ENCODE data around the gene RBMY1J. TPM values are rescaled to one million over a fixed set of nuclear protein-coding genes. Genes with fewer than 3 reads are reported as not detected.
"Not testable (repeated sequence)": the region's sequence is repeated elsewhere in the genome, so short reads cannot be mapped to it uniquely, and the experiment has no call there.

The RBMY1J gene
- not detected in 2 replicates for total RNA-seq (2014; rRNA removed; shearing (Covaris generic); ENCODE audit: low replicate concordance)

- H3K27me3 ChIP-seq, H3K9me3 ChIP-seq, H3K36me3 ChIP-seq, DNase-seq, H3K4me3 ChIP-seq: not testable (repeated sequence)
Observed at GRCh38 chrY:22403110-22403509, at the start of gene RBMY1J. RBMY1J (plus strand) TSS chrY:22403410; CDS start chrY:22405448, 2,038 bp downstream.

- no peak for DNase-seq
- no peak overlapping the region for H3K4me3 ChIP-seq
- H3K36me3 ChIP-seq = no peaks in the 10 kb centered on the region
- H3K9me3 ChIP-seq = no peaks in the 10 kb centered on the region
- no peaks in the 10 kb centered on the region for H3K27me3 ChIP-seq
Observed at GRCh38 chrY:22367416-22367815, 35.8 kb upstream of the RBMY1J start.

- Histone ChIP-seq H3K9me3 (no peaks in the 10 kb centered on the region), H3K4me3 (no peak overlapping the region), H3K27me3 (no peaks in the 10 kb centered on the region), H3K36me3 (no peaks in the 10 kb centered on the region)
- peak; percentile 71 for DNase-seq
Observed at GRCh38 chrY:22370623-22371022, 32.6 kb upstream of the RBMY1J start.

- no peak for DNase-seq
- Histone ChIP-seq H3K36me3 (no peaks in the 10 kb centered on the region), H3K4me3 (no peak overlapping the region), H3K27me3 (no peaks in the 10 kb centered on the region), H3K9me3 (no peaks in the 10 kb centered on the region)
Observed at GRCh38 chrY:22373494-22373893, 29.7 kb upstream of the RBMY1J start.

GRCh38 chrY:22444718-22445396, 41.6 kb downstream of the RBMY1J start:
- not testable (repeated sequence) for H3K36me3 ChIP-seq, H3K4me3 ChIP-seq, DNase-seq

GRCh38 chrY:22455522-22455921, 52.3 kb downstream of the RBMY1J start:
- H3K4me3 ChIP-seq, H3K27me3 ChIP-seq, H3K36me3 ChIP-seq, DNase-seq, H3K9me3 ChIP-seq: not testable (repeated sequence)

More at GRCh38 chrY:22444718-22445396, 41.6 kb downstream of the RBMY1J start:
- not testable (repeated sequence) for H3K9me3 ChIP-seq, H3K27me3 ChIP-seq

GRCh38 chrY:22461962-22462361, 58.8 kb downstream of the RBMY1J start:
- not testable (repeated sequence) for H3K27me3 ChIP-seq, DNase-seq, H3K4me3 ChIP-seq, H3K36me3 ChIP-seq, H3K9me3 ChIP-seq

Other genes with a start within 250 kb of the RBMY1J start
- gene RBMY1F, start 220.5 kb upstream of the RBMY1J start, total RNA-seq (2014; rRNA removed; shearing (Covaris generic); ENCODE audit: low replicate concordance) = not detected in 2 replicates

All from MG63 (cell line).